Rectal smooth muscle tissue (tissue), 1 donor: ENCODE results near the gene TATDN2.

Source experiments
- H3K27ac ChIP-seq: one replicate; pipeline ENCODE4 v1.7.0; 2013; ENCODE audit warnings: low read depth, low read length, inconsistent platforms
- H3K27me3 ChIP-seq: one replicate; pipeline ENCODE4 v1.7.0; 2013; ENCODE audit warnings: low read length; ENCODE audit not compliant: control insufficient read depth, insufficient read depth
- H3K36me3 ChIP-seq: one replicate; pipeline ENCODE4 v1.7.0; 2013; ENCODE audit warnings: low read length; ENCODE audit not compliant: control insufficient read depth, insufficient read depth
- H3K4me1 ChIP-seq: one replicate; pipeline ENCODE4 v1.7.0; 2013; ENCODE audit warnings: low read length; ENCODE audit not compliant: control insufficient read depth, insufficient read depth
- H3K4me3 ChIP-seq: one replicate; pipeline ENCODE4 v1.7.0; 2013; ENCODE audit warnings: low read length
- H3K9ac ChIP-seq: one replicate; pipeline ENCODE4 v1.7.0; 2013; ENCODE audit warnings: low read length

Gene TATDN2

DNA sequence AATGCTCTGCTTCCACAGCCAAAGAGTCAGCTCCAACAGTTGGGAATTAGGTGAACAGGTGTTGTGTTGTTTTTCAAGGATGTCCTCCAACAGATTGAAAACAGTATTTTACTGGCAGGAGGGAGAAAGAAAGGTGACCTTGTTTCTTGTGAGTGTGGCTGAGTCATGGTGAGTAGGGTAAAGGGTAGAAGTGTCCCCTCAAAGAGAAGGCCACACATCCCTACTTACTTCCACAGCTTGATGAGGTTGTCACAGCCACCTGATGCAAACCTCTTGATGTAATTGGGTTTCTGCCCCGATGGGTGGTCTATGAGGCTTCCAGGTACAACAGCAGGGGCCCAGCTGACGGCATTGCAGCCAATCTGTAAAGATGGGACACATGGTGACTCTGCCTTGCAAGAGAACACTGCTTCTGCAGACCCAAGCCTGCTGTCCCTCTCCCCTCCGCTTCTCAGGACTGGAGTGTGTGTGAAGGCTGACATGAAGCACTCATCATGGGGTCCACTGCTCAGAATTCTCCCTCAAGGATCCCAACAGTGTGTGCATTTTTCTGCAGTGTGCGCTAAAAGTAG is 57.2 kb downstream of the TATDN2 start:
- Histone ChIP-seq H3K9ac (no peak overlapping the region), H3K36me3 (peaks cover 54% of the 10 kb centered on the region), H3K27me3 (no peaks in the 10 kb centered on the region), H3K4me1 (no peaks in the 10 kb centered on the region), H3K27ac (no peak overlapping the region), H3K4me3 (no peak overlapping the region)

DNA sequence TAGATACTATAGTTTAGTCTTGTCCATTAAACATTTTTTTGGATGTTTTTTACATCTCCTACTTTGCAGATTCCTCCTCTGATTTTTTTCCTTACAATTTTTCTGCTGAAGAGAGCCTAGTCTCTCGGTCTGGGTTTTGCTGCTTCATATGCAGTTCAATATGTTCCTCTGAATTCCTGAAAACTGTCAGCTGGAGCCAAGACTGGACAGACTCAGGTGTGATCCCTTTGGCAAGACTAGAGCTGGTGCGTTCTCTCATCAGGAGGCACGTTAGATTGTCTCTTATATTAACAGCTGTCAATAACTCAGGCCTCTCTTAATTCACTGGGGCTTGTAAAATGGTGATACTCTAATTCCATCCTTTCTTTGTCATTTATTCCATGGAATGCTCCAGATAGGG is 57.9 kb downstream of the TATDN2 start:
- no peak overlapping the region for H3K4me3 ChIP-seq
- H3K9ac ChIP-seq, result no peak overlapping the region
- H3K4me1 ChIP-seq, result no peaks in the 10 kb centered on the region
- H3K27me3 ChIP-seq, result no peaks in the 10 kb centered on the region
- H3K27ac ChIP-seq, result no peak overlapping the region
- H3K36me3 ChIP-seq, result peaks cover 52% of the 10 kb centered on the region

DNA sequence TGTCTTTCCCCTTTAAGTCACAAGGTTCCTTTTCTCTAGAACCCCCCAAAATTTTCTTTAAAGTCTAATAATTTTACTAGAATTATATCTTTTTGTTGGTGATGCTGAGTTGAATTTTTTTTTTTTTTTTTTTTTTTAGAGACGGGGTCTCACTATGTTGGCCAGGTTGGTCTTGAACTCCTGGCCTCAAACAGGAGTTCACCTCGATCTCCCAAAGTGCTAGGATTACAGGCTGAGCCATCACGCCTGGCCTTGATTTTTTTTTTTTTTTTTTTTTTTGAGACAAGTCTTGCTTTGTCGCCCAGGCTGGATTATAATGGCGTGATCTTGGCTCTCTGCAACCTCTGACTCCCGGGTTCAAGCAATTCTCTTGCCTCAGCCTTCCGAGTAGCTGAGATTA is 60.4 kb downstream of the TATDN2 start:
- Histone ChIP-seq H3K4me3 (no peak overlapping the region), H3K27me3 (no peaks in the 10 kb centered on the region), H3K27ac (no peak overlapping the region), H3K9ac (no peak overlapping the region), H3K4me1 (no peaks in the 10 kb centered on the region), H3K36me3 (peaks cover 47% of the 10 kb centered on the region)

DNA sequence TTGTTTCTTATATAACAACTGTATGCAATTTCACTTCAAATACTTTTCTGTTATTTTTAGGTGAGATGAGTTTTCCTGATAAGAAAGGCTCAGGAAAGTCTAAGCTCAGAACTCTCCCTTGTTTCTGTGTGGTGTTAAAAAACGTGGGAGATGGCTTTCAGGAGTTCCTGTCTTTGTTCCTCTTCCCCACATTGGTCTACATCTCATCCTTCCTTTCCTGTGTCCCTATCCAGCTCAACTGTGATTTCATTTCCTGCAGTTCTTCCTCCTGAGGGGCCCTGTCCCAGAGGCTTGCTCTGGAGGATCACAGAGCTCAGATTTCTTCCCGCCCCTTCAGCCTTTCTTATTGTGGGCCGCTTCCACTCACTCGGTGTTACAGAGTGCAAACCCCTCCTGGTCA is 61.5 kb downstream of the TATDN2 start:
- Histone ChIP-seq H3K4me1 (no peaks in the 10 kb centered on the region), H3K27me3 (no peaks in the 10 kb centered on the region), H3K9ac (no peak overlapping the region), H3K36me3 (peaks cover 45% of the 10 kb centered on the region), H3K27ac (no peak overlapping the region), H3K4me3 (no peak overlapping the region)

DNA sequence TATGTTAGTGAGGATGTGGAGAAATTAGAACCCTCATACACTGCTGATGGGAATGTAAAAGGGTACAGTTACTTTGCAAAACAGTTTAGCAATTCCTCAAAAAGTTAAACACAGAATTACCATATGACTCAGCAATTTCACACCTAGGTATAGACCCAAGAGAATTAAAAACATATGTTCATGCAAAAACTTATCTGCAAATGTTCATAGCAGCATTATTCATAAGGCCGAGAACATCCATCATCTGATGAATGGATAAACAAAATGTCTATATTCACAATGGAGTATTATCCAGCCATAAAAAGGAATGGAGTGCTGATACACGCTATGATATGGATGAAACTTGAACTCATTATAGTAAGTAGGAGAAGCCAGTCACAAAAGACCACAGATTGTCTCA is 62.3 kb downstream of the TATDN2 start:
- Histone ChIP-seq H3K4me3 (no peak overlapping the region), H3K27me3 (no peaks in the 10 kb centered on the region), H3K4me1 (no peaks in the 10 kb centered on the region), H3K9ac (no peak overlapping the region), H3K36me3 (peaks cover 41% of the 10 kb centered on the region), H3K27ac (no peak overlapping the region)

DNA sequence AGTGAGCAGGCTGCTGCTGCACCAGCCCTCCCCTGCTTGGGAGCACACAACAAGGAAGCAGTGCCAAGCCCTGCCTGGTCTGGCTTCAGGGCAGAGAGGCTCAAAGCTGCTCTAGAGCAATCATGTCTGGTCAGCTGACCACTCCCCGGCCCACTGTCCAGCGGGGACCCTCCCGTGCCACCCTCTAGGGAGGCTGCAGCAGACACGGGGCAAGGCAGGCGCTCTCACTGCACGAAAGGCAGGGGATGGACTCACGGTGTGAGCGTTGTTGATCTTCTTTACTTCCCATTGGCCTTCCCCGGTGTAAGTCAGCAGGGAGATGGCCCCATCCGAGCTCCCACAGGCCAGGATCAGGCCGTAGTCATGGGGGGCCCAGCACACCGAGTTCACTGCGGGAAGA is 63.5 kb downstream of the TATDN2 start:
- no peak overlapping the region for H3K9ac ChIP-seq
- H3K36me3 ChIP-seq, result peaks cover 40% of the 10 kb centered on the region
- no peak overlapping the region for H3K4me3 ChIP-seq
- no peaks in the 10 kb centered on the region for H3K27me3 ChIP-seq
- H3K27ac ChIP-seq, result no peak overlapping the region
- no peaks in the 10 kb centered on the region for H3K4me1 ChIP-seq

DNA sequence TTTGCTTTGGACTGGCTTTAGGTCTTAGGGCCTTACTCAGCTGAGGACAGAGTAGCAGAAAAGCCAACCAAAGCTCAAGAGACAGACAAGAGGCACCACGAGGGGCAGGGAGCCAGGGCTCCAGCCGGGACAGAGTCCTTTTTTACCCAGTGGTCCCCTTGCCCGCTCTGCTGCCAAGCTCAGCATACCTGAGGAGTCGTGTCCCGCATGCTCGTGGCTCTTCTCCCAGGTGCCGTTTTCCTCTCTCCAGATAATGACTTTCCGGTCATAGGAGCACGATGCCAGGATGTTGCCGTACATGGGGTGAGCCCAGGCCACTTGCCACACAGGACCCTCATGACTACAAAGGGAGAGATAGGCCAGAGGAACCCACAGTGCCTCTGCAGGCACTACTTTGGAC is 64.1 kb downstream of the TATDN2 start:
- no peak overlapping the region for H3K9ac ChIP-seq
- H3K27ac ChIP-seq, result no peak overlapping the region
- H3K4me1 ChIP-seq, result no peaks in the 10 kb centered on the region
- H3K27me3 ChIP-seq, result no peaks in the 10 kb centered on the region
- H3K4me3 ChIP-seq, result no peak overlapping the region
- peaks cover 37% of the 10 kb centered on the region for H3K36me3 ChIP-seq

DNA sequence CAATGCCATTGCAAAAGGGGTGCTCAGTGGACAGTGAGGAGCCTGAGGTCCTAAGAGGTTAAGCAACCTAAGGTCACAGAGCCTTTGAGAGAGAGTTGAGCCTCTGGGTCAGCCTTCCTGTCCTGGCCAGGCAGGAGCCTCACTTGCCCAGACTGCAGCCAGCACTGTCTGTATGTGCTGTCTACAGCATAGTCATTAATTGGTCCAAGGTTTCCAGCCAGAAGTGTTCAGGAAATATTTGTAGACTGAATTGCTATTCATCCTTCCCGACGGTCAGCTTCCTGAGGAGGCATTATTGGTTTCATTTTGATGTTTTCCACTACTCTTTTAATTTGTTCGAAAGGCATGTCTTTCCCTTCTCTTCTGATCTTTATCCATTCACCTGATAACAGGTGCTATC is 64.6 kb downstream of the TATDN2 start:
- Histone ChIP-seq H3K27ac (no peak overlapping the region), H3K27me3 (no peaks in the 10 kb centered on the region), H3K4me1 (no peaks in the 10 kb centered on the region), H3K4me3 (no peak overlapping the region), H3K9ac (no peak overlapping the region), H3K36me3 (peaks cover 36% of the 10 kb centered on the region)

DNA sequence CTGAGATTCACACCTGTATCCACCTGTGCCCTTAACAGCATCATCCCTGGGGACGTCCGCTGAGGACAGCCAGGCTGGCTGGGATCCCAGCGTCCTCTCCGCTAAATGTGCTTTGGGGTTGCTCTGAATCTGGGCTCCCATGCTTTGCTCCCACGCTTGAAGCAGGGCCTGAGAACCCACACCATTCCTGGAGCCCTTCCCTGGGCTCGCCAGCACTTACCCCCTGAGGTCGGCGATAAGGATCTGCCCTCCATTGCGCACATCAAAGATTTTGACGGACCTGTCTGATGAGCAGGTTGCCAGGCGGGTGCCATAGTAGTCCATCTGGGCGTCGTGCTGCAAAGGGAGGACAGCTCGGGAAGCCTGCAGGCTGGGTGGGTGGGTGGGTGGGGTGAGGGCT is 66.8 kb downstream of the TATDN2 start:
- H3K27ac ChIP-seq, result no peak overlapping the region
- H3K4me3 ChIP-seq, result no peak overlapping the region
- no peaks in the 10 kb centered on the region for H3K27me3 ChIP-seq
- no peak overlapping the region for H3K9ac ChIP-seq
- peaks cover 9% of the 10 kb centered on the region for H3K4me1 ChIP-seq
- peaks cover 44% of the 10 kb centered on the region for H3K36me3 ChIP-seq

DNA sequence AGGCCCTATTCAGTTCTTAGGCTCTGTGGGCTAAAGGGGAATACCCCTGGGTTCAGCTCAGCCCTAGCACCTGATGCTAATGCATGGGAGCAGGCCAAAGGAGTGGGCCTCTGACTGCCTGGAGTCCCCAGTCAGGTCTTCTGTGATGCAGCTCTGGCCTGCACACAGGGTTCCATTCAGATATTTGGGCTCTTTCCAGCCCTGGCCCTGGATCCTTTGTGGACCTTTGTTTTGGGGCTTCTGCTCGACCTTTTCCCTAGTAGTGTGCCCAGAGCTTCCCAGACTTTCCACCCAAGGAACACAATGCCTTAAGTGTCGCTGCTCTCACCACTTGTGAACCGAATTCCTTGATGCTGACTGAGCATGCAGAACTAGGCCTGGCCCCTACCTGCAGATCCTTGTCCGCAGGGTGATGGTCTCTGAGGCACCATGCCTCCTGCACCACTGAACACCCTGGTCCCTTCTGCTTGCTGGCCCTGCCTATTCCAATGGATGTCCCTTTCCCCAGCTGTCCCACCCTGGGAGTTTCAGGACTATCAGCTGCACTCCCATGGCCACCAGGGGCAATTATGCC is 67.6 kb downstream of the TATDN2 start:
- H3K9ac ChIP-seq, result no peak overlapping the region
- H3K4me1 ChIP-seq, result peaks cover 11% of the 10 kb centered on the region
- H3K27me3 ChIP-seq, result no peaks in the 10 kb centered on the region
- H3K27ac ChIP-seq, result no peak overlapping the region
- no peak overlapping the region for H3K4me3 ChIP-seq
- peaks cover 42% of the 10 kb centered on the region for H3K36me3 ChIP-seq

DNA sequence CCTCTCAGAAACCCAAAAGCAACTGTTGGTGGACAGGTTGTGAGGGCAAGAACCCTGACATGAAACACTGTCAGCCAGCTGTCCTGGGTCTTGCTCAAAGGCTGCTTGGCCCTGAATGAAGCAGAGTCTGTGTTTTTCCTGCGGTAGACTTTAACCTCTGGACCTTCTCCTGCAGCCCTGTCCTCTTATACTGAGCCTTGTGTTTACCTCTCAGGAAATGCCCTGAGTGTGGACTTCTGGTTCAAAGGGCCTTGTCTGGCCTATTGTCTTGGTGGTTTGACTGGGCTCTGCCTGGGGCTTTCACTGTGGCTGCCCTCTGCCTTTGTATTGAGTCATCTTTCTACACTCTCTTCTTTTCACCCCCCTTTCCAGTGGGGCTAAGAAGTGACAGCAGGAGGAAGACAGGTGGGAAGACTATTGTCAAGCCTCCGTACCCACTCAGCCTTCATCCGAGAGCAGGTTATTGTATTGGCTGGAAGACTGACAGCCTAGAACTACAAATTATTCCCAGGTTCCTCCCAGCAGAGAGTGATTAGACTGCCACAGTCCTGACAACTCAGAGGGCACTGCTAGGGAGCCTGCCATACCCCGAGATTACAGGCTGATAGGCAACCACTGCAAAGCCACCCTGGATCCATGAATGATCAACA is 69.2 kb downstream of the TATDN2 start:
- H3K27ac ChIP-seq, result no peak overlapping the region
- H3K4me1 ChIP-seq, result peaks cover 11% of the 10 kb centered on the region
- H3K4me3 ChIP-seq, result no peak overlapping the region
- H3K9ac ChIP-seq, result no peak overlapping the region
- H3K36me3 ChIP-seq, result peaks cover 30% of the 10 kb centered on the region
- H3K27me3 ChIP-seq, result no peaks in the 10 kb centered on the region

DNA sequence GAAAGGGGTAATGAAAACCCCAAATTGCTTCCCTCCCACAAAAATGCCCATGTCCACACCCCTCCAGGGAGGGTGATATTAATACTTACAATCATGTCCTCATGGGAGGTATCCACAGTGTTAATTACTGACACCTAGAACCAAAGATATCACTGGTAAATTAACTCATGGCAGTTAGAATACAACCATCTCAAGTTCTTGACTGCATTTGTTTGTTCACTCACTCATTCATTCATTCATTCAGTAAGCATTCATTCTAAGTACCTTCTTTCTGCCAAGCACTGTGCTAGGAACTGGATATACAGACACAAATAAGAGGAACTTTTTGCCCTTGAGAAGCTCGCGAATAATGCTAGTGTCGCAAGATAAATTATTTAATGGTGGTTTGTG is 69.7 kb downstream of the TATDN2 start:
- H3K36me3 ChIP-seq, result peaks cover 25% of the 10 kb centered on the region
- no peak overlapping the region for H3K9ac ChIP-seq
- H3K4me3 ChIP-seq, result no peak overlapping the region
- no peak overlapping the region for H3K27ac ChIP-seq
- peaks cover 11% of the 10 kb centered on the region for H3K4me1 ChIP-seq
- H3K27me3 ChIP-seq, result no peaks in the 10 kb centered on the region

DNA sequence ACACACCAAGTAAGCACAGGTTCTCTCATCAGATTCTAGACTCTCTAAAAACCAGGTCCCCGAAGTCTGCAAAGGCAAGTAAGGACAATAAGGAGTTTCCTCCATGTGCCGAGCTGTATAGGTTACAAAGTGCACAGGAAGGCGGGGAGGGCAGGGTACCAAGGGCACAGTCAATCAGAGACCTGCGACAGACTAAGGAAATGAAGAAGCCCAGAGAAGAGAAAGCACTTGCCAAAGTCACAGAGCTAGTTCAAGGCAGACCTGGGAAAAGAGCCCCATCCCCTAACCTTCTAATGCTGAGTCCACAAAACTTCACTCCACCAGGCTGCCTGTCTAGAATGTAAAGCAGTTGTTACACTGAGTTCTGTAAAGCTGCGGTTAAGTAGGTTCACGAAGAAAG is 71.0 kb downstream of the TATDN2 start:
- Histone ChIP-seq H3K4me1 (peaks cover 11% of the 10 kb centered on the region), H3K27me3 (no peaks in the 10 kb centered on the region), H3K27ac (no peak overlapping the region), H3K4me3 (peak overlapping the region; percentile 28), H3K36me3 (peaks cover 22% of the 10 kb centered on the region), H3K9ac (no peak overlapping the region)
